HTERT RPE-1 (cell line): Measurements from ENCODE around the gene SCTR.

Source experiments
- in situ Hi-C: fragments of 300-500 bp; cut with MboI; formaldehyde crosslinking; loops from 4 replicates; pipeline ENCODE4 v1.14.3; 2020; ENCODE audit warnings: low sequenced_read_pairs

The SCTR gene

DNA sequence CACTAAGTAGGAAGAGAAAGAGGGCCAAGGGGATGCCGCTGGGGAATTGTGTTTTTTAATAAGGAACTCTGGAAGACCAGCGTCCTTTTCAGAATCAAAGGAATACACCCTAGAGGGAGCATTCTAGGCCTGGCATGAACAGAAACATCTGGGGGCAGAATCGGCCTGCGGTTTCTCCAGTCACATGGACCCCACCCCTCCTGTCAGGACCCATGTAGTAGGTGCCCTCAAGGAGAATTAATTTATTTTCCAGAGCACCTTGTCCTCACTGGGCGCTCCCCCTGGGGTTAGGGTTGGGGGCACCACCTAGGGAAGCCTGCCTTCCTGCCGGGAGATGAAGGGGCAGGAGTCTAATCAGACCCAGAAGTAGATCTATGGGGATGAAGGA lies 48.4 kb downstream of the SCTR start:
- in situ Hi-C loops = no loop called here

DNA sequence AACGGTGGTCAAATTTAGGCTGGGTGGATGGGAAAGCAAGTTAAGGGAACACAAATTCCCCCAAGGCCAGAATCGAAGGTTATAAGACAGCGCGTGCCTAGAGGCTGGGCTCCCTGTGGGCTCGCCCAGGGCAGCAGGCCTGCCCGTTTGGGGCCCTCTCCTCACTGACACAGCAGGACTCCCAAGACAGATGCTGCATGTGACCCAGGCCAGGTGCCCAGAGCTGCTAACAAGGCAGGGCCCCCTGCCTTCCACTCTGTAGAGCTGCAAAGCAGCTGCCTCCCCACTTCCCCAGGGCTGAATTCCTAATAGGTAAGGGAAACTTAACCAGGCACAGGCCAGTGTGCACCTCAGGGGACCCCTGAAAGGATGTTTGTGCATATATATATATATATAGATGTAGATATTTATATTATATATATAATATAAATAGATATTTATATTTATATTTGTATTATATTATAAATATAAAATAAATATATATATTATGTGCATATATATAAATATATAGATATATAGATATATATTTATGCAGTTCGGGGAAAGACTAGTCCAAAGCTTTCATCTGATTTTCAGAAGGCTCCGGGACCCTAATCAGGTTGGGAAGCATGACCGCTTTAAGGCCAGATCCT lies 48.9 kb downstream of the SCTR start:
- in situ Hi-C loops = no loop called here

DNA sequence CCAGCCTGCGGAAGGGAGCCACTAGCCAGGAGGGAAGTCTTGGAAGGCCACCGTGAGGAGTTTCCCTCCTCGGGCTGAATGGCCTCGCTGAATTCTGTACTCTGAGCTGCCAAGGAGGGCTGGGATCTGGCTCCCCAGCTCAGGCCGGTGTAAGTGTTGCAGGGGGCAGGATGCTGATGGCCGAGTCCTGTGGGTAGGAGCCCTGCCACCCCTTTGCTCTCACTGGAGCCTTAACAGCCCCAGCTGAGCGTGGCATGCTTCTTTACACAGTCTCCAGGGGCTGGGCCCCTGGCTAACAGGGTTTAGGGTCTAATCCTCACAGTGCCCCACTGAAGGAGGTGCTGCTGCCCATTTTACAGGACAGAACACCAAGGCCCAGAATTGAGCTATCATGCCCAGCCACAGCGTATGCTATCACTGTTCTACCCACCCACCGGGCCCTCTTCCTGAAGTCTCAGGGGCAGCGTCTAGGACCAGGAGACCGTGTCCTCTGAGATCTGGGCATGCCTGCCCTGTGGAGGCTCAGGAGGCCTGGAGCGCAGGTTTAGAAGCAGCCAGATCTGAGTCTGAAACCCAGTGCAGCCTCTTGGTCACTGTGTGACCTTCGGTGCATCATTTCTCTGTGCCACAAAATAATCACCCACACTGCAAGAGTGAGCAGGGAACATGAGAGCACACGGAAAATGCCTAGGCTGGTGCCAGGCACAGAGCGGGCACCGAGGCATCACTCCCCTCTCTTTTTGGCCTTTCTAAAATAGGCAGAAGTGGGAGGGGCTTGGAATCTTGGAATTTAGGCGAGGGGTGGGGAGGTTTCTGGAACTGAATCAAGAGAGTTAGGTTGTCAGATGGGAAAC lies 49.7 kb downstream of the SCTR start:
- in situ Hi-C loops = no loop called here

DNA sequence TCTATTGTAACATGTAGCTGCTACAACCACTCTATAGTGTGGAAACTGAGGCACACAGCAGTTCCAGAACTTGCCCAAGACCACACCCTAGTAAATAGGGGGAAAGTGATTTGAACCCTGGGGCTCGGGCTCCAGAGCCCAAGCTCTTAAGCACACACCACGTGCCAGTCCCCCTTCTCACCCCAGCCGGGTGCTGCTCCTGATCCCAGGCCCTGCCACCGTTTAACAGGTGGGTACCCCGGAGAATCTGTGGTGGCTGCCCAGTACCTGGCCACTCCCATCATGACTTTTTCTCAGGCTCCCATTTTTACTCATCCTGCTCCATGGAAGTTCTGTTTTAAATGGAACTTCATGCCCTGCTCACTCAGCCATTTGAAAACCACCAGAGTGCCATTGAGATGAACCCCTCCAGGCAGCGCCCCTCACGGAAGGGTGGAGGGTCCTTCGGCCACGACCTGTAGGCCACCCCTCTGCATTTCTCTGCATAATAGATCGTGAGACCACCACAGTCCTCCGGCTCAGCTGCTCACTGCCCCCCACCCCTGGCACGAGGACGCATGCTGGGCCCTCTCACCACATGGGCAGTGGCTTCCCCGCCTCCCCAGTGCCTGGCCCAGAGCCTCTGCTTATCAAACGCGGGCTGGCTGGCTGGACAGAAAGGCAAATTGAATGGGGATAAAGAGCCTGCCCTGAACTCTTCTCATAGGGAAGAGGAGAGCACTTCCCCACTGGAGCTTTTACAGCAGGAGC lies 50.5 kb downstream of the SCTR start:
- in situ Hi-C loops = no loop called here

DNA sequence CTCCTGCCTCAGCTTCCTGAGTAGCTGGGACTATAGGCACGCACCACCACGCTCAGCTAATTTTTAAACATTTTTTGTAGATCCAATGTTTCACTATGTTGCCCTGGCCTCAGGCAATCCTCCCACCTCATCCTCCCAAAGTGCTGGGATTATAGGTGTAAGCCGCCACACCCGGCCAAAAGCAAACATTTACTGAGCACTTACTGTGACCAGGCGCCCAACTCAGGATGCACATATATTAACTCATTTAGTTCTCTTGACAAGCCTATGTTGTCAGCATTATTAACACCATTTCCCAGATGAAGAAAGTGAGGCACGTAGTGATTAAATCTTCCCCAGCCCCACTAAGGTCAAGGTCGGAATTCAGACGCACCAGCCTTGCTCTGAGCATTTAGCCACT lies 51.5 kb downstream of the SCTR start:
- in situ Hi-C loops = no loop called here

DNA sequence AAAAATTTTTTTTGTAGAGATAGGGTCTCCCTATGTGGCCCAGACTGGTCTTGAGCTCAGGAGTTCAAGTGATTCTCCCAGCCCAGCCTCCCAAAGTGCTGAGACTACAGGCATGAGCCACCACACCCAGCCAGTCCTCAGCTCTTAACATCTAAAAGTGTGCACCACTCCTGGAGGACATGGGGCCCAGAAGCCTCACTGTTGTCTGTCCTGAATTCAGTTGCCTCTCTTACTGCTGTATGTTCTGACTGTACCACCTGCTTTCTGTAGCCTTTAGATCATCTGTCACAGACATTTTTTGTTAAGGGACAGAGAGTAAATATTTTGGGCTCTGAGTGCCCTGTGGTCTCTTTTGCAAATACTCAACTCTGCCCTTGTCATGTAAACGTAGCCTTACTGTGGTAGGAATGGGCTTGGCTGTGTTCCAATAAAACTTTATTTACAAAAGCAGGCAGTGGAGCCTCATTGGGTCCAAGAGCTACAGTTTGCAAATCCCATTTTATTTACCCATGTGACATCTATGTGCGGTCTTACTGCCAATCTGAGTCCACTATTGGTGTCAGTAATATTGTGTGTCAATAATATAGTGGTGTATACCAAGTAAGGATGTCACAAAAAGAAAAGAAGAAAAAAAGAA lies 54.5 kb downstream of the SCTR start:
- in situ Hi-C loops = no loop called here

DNA sequence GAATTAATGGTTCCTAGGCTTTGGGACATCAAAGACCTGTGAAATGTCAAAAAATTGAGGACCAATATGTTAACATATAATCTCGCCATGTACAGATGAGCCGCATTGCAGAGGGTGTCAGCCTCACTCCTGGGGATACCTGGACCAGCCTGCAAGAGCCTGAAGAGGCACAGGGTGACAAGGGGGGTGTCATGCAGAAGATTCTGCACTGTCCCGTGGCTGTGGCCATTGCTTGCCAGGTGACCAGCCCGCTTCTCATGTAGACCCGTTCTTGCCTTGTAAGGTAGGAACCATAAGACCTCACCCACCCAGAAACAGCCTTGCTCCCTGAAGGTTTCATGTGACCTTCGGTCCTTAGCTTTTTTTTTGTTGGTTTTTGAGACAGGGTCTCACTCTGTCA lies 55.2 kb downstream of the SCTR start:
- in situ Hi-C loops = no loop called here

DNA sequence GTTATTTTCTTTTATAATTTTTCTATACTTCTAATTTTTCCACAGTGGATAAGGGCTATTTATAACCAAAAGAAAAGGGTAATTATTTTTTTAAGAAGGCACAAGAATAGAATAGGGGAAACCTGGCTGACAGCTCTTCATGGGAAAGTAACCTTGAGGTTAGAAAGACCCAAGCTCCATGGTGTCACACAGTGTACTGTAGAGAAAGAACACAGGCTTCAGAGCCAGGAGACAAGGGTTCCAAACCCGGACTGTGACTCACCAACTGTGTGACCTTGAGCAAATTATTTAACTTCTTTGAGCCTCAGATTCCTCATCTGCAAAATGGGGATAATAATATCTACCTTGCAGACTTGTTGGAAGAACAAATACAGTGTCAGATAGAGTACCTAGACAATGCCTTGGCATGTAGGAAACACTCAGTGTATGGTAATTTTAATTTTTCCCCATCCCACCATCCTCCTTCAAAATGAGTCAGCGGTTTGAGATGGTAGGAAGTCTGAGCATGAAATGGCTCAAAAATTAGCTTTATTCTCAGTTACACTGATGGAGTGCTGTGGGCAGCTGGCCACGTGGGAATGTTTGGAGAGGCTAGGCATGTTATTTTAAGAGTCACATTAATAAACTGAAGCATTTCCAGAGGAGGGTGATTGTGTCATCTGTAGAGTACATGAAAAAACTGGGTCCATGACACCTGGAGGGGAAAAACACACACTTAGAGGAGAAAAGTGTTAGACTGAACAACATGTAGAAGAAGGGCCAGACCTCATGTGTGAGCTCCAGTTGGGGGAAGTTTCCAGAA lies 55.9 kb downstream of the SCTR start:
- in situ Hi-C loops = no loop called here

DNA sequence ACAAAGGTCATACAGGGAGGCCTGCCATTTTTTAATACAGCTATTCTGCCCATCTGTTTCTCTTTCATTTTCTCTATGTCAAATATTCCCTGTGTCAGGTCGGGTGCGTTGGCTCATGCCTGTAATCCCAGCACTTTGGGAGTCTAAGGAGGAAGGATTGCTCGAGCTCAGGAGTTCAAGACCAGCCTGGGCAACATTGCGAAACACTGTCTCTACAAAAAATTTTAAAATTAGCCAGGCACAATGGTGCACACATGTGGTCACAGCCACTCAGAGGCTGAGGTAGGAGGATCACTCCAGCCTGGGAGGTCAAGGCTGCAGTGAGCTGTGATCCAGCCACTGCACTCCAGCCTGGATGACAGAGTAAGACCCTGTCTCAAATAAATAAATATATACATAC lies 57.9 kb downstream of the SCTR start:
- in situ Hi-C loops = no loop called here

DNA sequence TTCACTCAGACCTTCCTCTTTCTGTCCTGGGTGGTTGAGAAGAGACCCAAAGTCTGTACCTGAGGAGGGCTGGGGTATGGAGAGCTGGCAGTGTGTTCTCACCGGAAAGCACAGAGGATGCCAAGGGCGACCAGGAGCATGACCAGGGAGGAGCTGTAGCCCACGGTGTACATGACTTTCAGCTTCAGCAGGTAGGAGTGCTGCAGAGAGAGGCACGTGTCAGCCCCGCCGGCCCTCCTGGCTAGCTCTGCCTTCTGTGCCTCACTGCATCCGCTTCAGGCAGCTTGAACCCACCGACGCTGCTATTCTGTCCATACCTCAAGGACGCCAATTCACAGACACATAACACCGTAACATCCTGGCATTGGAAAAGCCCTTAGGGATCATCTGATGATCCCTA lies 58.6 kb downstream of the SCTR start:
- in situ Hi-C loops = no loop called here

DNA sequence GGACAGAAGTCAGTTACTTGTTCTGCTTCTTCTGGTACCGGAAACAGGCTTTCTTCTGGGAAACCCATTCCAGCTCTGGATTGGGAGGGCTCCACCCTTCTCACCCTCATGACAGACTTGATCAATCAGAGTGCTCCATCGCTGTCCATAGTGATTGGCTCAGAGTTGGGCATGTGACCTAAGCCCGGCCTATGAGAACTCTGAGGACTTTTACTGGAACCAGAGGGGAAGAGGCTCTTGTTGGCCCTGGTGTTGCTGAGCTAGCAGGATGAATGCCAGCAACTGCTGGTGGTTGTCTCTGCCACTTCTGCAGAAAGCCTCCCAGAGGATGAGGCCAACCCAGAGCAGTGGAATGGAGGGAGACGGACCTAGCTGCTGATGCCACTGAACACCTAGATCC lies 59.3 kb downstream of the SCTR start:
- in situ Hi-C loops = no loop called here

DNA sequence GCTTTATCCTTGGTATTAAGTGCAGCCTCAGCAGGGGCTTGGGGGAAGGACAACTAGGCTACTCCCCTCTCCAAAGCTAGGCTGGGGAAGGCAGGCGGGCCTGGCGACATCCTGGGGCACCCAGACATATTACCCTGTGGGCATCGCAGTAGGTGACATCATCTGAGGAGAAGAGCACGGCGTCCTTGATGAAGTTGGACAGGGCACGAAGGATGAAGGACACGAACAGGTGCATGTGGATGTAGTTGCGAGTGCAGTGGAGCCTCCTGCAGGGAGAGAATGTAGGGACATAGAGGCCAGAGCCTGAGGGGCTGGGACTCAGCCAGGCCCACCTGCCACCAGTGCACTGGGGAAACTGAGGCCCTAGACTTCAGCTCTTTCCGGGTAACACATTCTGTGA lies 60.3 kb downstream of the SCTR start:
- in situ Hi-C loops = no loop called here

DNA sequence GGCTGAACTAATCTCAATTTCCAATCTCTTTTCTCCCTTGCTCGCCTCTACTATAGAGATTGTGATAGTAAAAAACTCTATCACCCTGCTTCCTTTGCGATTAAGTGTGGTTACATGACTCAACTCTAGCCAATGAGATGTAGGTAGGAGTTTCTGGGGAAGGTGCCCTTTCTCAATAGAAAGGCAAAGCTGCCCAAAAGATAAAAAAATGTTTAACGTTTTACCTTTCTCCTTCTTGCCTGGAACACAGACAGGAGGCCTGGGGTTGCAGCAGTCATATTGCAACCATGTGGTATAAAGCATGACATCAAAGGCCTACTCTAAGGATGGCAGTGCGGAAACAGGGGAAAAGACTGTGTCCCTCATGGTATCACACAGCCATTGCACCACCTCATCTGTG lies 61.1 kb downstream of the SCTR start:
- in situ Hi-C loops = no loop called here

DNA sequence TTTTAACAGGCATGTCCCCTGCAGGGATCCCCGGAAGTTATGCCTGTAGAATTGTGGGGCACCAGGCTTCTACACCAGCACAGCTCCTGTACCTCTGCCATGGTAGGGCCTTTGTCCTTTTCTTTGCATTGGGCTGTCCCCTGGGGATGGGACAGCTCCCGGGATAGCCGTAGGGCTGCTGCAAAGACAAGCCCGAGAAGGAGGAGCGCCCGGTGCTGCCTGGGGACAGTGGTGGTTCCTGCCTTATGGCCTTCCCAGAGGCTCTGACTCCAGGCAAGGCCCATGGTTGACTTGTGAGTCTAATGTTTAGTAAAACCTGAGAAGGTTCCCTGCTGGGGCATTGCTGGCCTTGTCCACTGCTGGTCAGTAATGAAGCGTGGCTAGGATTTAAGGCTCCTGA lies 61.7 kb downstream of the SCTR start:
- in situ Hi-C loops = no loop called here

DNA sequence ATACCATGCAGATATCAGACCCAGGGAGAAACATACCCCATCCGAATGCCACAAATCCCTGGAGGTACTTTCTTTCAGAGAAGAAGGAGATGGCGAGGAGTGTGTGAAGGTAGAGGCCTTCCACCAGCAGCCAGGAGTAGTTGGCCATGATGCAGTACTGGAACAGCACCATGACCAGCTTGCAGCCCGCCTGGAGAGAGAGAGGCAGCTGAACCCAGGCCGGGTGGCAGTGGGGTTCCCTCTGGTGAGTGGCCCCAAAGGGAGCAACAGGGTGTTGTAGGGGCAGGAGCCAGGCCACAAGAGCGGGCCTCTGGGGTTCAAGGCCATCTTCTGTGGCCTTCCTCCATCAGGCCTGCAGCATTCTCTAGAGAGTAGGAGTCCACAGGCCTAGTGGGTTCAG lies 62.5 kb downstream of the SCTR start:
- in situ Hi-C loops = no loop called here

DNA sequence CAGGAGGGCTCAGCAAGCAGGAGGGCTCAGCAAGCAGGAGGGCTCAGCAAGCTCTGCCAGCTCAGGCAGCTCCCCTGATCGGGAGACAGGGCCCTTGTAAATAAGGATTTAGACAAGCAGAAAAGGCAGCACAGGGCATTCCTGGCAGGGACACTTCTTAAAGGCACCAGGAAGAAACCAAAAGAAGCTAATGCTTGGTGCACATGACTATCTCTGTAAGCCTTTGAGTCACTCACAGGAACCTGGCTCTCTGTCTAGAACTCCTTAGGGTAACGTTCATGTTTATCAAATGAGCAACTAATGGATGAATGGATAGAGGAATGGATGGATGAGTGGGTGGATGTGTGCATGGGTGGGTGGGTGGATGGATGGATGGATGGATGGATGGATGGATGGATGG lies 64.2 kb downstream of the SCTR start:
- in situ Hi-C loops = no loop called here

DNA sequence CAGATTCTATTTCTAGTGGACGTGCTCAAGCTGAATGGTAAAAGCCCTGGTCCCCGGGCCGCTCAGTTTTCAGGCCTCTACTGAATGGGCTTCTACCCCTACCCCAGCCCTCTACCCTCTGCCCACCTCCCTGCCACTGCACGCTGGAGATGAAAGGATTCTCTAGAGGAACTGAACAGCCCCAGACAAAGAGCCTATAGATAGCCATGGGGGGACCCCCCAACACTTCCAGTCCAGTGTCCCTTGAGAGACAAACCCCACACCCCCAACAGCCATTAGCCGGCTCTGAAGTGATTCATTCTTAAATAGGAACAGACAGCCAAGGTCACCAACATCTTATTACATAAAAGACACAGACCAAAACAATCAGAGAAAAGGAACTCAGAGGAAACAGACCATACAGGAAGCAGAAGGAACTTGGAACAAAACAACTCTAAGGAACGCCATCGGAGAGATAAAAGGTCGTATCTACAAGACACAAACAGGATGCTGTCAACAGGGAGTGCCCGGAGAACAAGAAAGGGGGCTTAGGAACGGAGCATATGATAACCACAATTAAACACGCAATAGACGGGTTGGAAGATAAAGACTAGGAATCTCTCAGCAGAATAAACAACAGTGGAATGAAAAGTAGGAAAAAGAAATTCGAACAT lies 69.1 kb downstream of the SCTR start:
- in situ Hi-C loops = no loop called here

DNA sequence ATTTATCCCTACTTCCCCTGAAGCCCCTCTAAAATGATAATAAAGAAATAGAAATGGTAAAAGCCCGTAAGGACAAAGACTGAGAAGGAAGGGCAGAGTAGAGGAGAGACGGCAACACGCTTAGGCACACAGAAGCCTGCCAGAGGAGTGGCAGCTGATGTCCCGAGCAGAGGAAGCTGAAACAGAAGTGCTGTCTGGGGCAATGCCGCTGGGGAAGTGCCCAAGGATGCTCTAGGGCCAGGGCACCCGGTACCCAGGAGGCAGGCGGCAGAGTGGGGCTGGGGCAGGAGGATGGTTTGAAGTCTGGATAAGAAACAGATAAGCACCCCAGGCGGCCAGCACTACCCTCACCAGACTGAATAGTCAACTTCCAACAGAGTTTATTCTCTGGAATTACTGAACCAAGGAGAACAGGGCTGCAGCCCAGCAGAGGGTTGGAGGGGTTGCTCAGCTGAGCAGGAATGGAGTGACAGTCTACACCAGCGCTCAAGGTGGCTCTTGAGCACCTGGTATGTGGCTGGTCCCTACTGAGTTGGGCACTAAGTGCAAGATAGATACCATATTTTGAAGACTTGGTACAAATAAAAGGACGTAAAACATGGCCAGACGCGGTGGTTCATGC lies 70.2 kb downstream of the SCTR start:
- in situ Hi-C loops = no loop called here

DNA sequence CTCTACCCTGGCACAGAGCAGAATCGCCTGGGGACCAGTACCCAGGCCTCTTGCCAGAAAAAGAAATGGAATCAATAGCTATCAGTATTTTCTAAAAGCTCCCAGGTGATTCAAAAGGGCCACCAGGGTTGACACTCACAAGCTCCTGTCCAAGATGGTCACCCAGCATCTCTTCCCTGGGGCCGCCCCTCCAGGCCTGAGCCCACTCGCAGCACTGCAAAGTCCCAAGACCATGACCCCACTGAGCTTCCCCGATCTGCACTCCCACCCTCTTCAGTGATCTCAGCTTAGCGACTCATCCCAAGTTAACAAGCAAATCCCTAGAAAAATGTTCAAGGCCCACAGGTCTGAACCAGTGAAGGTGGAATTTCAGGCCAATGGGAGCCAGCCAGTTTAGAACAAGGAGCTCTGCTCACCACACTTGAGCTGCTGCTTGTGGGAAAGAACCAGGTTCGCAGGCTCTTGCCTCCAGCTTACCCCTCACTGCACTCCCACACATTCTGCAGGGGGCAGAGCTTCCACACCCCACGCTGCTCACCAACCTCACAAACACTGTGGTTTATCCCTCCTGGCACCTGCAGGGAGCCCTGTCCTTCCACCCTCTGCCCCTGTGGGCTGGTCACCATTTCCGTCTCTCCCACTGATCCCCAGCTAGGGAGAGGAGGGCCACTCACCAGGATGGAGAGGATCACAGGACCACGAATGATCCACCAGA lies 72.8 kb downstream of the SCTR start:
- in situ Hi-C loops = no loop called here
